Measurements from ENCODE around the gene MGAT3.
A peak's percentile ranks its signal among the peaks of the same experiment; 100 is the strongest.

The MGAT3 gene

DNA sequence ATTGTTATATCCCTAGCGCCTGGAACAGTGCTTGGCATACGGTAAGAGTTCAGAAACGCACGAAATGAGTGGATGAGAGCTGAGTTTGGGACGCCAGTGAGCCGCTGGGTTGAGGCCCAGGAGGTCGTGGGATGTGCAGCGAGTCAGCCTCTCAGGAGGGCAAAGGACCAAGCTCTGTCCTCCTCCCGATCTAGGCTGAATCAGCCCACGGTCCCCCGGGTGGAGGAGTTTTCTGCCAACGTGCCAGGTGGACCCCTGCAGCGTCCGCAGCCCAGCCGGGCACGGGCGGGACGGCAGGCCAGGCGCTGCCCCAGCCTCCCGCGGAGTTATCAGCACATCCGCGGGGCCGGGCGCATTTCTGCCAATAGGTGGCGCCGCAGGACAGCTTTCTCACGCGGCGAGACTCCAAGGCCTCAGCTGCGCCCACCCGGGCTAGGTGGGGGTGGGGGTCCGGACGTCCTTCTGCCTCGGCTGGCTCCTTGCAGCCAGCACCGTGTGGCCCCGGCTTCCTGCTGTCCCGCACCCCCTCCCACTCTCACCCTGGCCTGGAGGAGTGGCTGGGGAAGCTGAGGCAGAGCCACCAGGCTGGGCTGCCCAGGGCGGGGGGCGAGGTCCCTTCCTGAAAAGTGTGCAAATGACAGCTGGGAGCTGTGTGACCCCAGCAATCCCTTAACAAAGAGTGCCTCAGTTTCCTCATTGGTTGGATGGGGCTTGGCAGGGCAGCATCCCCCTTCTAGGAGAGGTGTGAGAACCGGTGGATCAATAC is 78.0 kb downstream of the MGAT3 start:
- DNase-seq (ENCODE audit: low read depth in 1 of 2, low spot score in 1 of 2) = peak in 1 of 2 experiments; percentile 60
- no peaks in the 10 kb centered on the region for H3K27me3 ChIP-seq (ENCODE audit: insufficient read depth, poor library complexity, severe bottlenecking)
- no peak overlapping the region for H3K4me3 ChIP-seq (replicated peaks; ENCODE audit: insufficient read depth, low read length)
- no peak overlapping the region for H3K27ac ChIP-seq (replicated peaks)
- TF ChIP-seq SPI1 (IDR thresholded peaks at IDR 0.05; ENCODE audit: borderline replicate concordance, low read depth) = no peak
- TF ChIP-seq POLR2AphosphoS5 (IDR thresholded peaks at IDR 0.05; ENCODE audit: low read depth) = no peak
- TF ChIP-seq, protein P1, sequence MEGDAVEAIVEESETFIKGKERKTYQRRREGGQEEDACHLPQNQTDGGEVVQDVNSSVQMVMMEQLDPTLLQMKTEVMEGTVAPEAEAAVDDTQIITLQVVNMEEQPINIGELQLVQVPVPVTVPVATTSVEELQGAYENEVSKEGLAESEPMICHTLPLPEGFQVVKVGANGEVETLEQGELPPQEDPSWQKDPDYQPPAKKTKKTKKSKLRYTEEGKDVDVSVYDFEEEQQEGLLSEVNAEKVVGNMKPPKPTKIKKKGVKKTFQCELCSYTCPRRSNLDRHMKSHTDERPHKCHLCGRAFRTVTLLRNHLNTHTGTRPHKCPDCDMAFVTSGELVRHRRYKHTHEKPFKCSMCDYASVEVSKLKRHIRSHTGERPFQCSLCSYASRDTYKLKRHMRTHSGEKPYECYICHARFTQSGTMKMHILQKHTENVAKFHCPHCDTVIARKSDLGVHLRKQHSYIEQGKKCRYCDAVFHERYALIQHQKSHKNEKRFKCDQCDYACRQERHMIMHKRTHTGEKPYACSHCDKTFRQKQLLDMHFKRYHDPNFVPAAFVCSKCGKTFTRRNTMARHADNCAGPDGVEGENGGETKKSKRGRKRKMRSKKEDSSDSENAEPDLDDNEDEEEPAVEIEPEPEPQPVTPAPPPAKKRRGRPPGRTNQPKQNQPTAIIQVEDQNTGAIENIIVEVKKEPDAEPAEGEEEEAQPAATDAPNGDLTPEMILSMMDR (IDR thresholded peaks at IDR 0.05; ENCODE audit: insufficient read depth, low read length) = peak; percentile 60
- TF ChIP-seq GABPA (IDR thresholded peaks at IDR 0.05; ENCODE audit: low read depth) = no peak
- TF ChIP-seq, protein P2, sequence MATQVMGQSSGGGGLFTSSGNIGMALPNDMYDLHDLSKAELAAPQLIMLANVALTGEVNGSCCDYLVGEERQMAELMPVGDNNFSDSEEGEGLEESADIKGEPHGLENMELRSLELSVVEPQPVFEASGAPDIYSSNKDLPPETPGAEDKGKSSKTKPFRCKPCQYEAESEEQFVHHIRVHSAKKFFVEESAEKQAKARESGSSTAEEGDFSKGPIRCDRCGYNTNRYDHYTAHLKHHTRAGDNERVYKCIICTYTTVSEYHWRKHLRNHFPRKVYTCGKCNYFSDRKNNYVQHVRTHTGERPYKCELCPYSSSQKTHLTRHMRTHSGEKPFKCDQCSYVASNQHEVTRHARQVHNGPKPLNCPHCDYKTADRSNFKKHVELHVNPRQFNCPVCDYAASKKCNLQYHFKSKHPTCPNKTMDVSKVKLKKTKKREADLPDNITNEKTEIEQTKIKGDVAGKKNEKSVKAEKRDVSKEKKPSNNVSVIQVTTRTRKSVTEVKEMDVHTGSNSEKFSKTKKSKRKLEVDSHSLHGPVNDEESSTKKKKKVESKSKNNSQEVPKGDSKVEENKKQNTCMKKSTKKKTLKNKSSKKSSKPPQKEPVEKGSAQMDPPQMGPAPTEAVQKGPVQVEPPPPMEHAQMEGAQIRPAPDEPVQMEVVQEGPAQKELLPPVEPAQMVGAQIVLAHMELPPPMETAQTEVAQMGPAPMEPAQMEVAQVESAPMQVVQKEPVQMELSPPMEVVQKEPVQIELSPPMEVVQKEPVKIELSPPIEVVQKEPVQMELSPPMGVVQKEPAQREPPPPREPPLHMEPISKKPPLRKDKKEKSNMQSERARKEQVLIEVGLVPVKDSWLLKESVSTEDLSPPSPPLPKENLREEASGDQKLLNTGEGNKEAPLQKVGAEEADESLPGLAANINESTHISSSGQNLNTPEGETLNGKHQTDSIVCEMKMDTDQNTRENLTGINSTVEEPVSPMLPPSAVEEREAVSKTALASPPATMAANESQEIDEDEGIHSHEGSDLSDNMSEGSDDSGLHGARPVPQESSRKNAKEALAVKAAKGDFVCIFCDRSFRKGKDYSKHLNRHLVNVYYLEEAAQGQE (IDR thresholded peaks at IDR 0.05; ENCODE audit: insufficient replicate concordance, low read depth) = no peak

DNA sequence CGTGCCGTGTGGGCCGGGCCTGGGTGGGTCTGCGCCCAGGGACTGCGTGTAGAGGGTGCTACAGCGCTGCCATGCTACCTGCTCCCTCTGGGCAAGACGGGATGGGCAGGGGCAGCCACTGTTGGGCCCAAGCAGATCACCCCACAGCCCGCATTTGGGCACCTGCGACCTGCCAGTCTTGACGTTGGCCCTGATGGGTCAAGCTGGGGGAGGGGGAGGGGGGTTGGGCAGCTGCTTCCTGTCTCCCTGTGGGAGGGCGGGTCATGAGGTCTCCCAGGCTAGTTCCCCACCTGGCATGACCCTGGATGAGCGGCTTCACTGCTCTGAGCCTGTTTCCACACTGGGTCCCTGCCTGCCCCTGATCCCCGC is 78.5 kb downstream of the MGAT3 start:
- no peak overlapping the region for H3K4me3 ChIP-seq (replicated peaks; ENCODE audit: insufficient read depth, low read length)
- no peak for DNase-seq (ENCODE audit: low read depth in 1 of 2, low spot score in 1 of 2)

DNA sequence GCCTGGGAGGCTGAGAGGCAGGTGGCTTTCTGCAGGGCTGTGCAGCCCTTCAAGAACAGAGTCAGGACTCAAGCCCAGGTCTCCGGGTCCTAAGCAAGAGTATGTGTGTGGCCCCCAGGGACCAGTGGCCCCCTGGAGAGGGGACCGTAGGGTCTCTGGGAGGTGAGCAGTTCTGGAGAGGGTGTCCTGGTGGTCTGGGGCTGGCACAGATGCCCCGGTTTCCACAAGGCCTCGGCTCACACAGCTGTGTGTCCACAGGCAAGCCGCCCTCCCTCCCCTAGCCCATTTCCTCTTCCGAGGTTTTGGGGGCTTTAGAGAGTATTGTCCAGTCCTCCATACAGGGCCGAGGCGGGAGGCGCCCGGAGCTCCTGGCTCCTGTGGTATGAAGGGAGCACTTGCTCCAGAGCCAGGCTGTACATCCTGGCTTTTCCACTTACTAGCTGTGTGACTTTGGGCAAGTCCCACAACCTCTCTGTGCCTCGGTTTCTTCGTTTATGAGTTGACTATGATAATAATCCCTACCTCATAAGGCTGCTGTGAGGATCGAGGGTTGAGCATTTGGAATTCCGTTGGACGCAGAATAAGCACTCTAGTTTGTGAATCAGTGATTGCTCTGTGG is 79.1 kb downstream of the MGAT3 start:
- peaks cover 2% of the 10 kb centered on the region for H3K27me3 ChIP-seq (ENCODE audit: insufficient read depth, poor library complexity, severe bottlenecking)
- no peak overlapping the region for H3K27ac ChIP-seq (replicated peaks)
- no peak for DNase-seq (ENCODE audit: low read depth in 1 of 2, low spot score in 1 of 2)
- TF ChIP-seq SPI1 (IDR thresholded peaks at IDR 0.05; ENCODE audit: borderline replicate concordance, low read depth) = no peak
- H3K4me3 ChIP-seq (replicated peaks; ENCODE audit: insufficient read depth, low read length) = no peak overlapping the region

More for the DNA sequence above, 78.5 kb downstream of the MGAT3 start:
- TF ChIP-seq SPI1 (IDR thresholded peaks at IDR 0.05; ENCODE audit: borderline replicate concordance, low read depth) (no peak), GABPA (IDR thresholded peaks at IDR 0.05; ENCODE audit: low read depth) (no peak), POLR2AphosphoS5 (IDR thresholded peaks at IDR 0.05; ENCODE audit: low read depth) (no peak)
- TF ChIP-seq, protein P2 (IDR thresholded peaks at IDR 0.05; ENCODE audit: insufficient replicate concordance, low read depth) = no peak
- H3K27ac ChIP-seq (replicated peaks) = no peak overlapping the region
- peaks cover 1% of the 10 kb centered on the region for H3K27me3 ChIP-seq (ENCODE audit: insufficient read depth, poor library complexity, severe bottlenecking)

DNA sequence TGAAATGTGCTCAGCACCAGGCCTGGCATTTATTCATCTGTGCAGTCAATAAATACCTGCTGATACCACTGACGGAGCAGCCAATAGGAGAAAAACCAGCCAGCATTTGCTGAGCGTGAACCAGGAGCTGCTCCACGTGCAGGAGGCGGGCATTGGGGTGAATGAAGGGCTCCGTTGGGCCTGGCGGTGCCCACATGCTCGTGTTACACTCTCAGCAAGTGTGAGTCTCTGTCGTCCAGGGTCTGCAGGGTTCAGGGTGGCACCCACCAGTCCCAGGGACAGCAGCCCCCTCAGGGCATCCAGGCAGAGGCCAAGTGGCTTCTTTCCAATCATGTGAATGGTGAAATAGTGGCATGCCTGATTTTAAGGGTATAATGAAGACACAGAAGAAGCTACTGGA is 79.9 kb downstream of the MGAT3 start:
- no peak overlapping the region for H3K4me3 ChIP-seq (replicated peaks; ENCODE audit: insufficient read depth, low read length)
- DNase-seq (ENCODE audit: low read depth in 1 of 2, low spot score in 1 of 2) = no peak
- no peak overlapping the region for H3K27ac ChIP-seq (replicated peaks)
- no peak for TF ChIP-seq POLR2AphosphoS5 (IDR thresholded peaks at IDR 0.05; ENCODE audit: low read depth)
- TF ChIP-seq GABPA (IDR thresholded peaks at IDR 0.05; ENCODE audit: low read depth) = no peak
- TF ChIP-seq, protein P1 (IDR thresholded peaks at IDR 0.05; ENCODE audit: insufficient read depth, low read length) = no peak
- TF ChIP-seq, protein P2 (IDR thresholded peaks at IDR 0.05; ENCODE audit: insufficient replicate concordance, low read depth) = no peak
- no peak for TF ChIP-seq SPI1 (IDR thresholded peaks at IDR 0.05; ENCODE audit: borderline replicate concordance, low read depth)
- peaks cover 2% of the 10 kb centered on the region for H3K27me3 ChIP-seq (ENCODE audit: insufficient read depth, poor library complexity, severe bottlenecking)
